ENCODE results near the gene ASTN1. TPM values are rescaled to one million over a fixed set of nuclear protein-coding genes. Genes with fewer than 3 reads are reported as not detected.

ASTN1 gene
- total RNA-seq, 1 experiment from 2014 or later = 0.05 TPM

DNA sequence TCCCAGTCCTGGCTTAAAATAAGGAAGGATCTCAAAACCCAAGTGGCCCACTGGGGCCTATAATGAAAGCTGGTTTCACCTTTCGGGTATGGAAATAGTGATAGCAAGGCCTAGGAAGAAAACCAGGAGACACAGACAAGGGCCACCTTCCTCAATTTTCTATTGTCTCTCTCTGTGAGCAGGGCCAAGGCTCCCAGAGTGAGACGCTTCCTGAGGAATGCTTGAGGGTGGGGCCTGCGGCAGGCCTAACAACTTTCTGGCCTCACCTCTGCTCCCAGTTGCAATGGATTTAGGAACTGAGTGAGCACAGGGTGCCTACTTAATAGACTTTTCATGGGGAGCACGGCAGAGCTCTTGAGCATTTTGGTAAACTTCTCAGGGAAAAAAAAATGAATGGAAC lies 300.9 kb downstream of the ASTN1 start:
- no peaks in the 10 kb centered on the region; the same call in 1 of the 2 replicates for H3K27me3 ChIP-seq (ENCODE audit: control insufficient read depth, insufficient read depth, low read length)
- no peaks in the 10 kb centered on the region for H3K9me3 ChIP-seq (ENCODE audit: control insufficient read depth, insufficient read depth, low read depth, low read length)
- TF ChIP-seq SIN3A (IDR thresholded peaks at IDR 0.05; ENCODE audit: borderline replicate concordance, insufficient read depth, low read depth, low read length) (no peak), TCF7L2 (IDR thresholded peaks at IDR 0.05; ENCODE audit: low read depth, low read length) (no peak), POLR2AphosphoS5 (IDR thresholded peaks at IDR 0.05; ENCODE audit: low read depth, low read length) (no peak)
- TF ChIP-seq, protein P1, sequence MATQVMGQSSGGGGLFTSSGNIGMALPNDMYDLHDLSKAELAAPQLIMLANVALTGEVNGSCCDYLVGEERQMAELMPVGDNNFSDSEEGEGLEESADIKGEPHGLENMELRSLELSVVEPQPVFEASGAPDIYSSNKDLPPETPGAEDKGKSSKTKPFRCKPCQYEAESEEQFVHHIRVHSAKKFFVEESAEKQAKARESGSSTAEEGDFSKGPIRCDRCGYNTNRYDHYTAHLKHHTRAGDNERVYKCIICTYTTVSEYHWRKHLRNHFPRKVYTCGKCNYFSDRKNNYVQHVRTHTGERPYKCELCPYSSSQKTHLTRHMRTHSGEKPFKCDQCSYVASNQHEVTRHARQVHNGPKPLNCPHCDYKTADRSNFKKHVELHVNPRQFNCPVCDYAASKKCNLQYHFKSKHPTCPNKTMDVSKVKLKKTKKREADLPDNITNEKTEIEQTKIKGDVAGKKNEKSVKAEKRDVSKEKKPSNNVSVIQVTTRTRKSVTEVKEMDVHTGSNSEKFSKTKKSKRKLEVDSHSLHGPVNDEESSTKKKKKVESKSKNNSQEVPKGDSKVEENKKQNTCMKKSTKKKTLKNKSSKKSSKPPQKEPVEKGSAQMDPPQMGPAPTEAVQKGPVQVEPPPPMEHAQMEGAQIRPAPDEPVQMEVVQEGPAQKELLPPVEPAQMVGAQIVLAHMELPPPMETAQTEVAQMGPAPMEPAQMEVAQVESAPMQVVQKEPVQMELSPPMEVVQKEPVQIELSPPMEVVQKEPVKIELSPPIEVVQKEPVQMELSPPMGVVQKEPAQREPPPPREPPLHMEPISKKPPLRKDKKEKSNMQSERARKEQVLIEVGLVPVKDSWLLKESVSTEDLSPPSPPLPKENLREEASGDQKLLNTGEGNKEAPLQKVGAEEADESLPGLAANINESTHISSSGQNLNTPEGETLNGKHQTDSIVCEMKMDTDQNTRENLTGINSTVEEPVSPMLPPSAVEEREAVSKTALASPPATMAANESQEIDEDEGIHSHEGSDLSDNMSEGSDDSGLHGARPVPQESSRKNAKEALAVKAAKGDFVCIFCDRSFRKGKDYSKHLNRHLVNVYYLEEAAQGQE (IDR thresholded peaks at IDR 0.05; ENCODE audit: insufficient read depth in 1 of 2, low read depth in 2 of 2, low read length in 1 of 2) = no peak
- TF ChIP-seq, protein P2, sequence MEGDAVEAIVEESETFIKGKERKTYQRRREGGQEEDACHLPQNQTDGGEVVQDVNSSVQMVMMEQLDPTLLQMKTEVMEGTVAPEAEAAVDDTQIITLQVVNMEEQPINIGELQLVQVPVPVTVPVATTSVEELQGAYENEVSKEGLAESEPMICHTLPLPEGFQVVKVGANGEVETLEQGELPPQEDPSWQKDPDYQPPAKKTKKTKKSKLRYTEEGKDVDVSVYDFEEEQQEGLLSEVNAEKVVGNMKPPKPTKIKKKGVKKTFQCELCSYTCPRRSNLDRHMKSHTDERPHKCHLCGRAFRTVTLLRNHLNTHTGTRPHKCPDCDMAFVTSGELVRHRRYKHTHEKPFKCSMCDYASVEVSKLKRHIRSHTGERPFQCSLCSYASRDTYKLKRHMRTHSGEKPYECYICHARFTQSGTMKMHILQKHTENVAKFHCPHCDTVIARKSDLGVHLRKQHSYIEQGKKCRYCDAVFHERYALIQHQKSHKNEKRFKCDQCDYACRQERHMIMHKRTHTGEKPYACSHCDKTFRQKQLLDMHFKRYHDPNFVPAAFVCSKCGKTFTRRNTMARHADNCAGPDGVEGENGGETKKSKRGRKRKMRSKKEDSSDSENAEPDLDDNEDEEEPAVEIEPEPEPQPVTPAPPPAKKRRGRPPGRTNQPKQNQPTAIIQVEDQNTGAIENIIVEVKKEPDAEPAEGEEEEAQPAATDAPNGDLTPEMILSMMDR (IDR thresholded peaks at IDR 0.05) = no peak
- DNase-seq (ENCODE audit: low read depth, low spot score) (no peak), ATAC-seq (no peak)
- CTCF ChIA-PET = no interaction called here
- intact Hi-C loops (cut with micrococcal nuclease; ENCODE audit: unreplicated experiment) = no loop called here
- H3K27ac ChIP-seq (ENCODE audit: low read length) = no peak overlapping the region
- no peaks in the 10 kb centered on the region for H3K4me1 ChIP-seq (ENCODE audit: control insufficient read depth, insufficient read depth, low read length)
- POLR2A ChIA-PET = no interaction called here
- no peak overlapping the region for H3K4me3 ChIP-seq (ENCODE audit: low read depth in 2 of 2, low read length in 2 of 2)
- in situ Hi-C loops (cut with HindIII; ENCODE audit: low pct_unique_long_range_greater_than_20kb, low sequenced_read_pairs) = no loop called here
- H3K36me3 ChIP-seq (ENCODE audit: control insufficient read depth, insufficient read depth, low read length) = no peaks in the 10 kb centered on the region
- no TSS peak for BruUV-seq (replicated peaks)

DNA sequence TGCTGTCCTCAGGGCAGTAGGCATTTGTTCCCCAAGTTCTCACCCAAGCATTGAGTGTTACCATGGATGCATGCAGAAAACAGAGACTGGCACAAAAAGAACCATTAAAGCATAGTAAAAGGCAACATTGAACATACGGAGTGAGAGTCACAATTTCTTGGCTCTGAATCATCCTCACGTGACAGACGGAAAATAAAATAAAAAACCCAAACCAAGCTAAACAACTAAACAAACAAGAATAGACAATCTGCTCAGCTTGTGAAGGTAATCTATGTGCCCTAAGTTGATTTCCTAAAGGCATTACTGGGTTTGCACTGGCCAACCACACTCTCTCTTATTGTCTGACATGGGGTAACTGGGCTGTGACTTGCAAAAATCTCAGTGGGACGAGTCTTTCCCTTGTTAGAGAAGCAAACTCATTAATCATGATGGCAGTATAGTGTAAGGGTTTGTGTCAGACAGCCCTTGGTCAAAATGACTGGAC lies 306.0 kb downstream of the ASTN1 start:
- CTCF ChIA-PET = no interaction called here
- BruUV-seq (replicated peaks) = no TSS peak
- intact Hi-C loops (cut with micrococcal nuclease; ENCODE audit: unreplicated experiment) = no loop called here
- Histone ChIP-seq H3K27me3 (ENCODE audit: control insufficient read depth, insufficient read depth, low read length) (no peaks in the 10 kb centered on the region), H3K36me3 (ENCODE audit: control insufficient read depth, insufficient read depth, low read length) (no peaks in the 10 kb centered on the region), H3K27ac (ENCODE audit: low read length) (no peak overlapping the region), H3K4me3 (ENCODE audit: low read depth in 2 of 2, low read length in 2 of 2) (no peak overlapping the region), H3K4me1 (ENCODE audit: control insufficient read depth, insufficient read depth, low read length) (no peaks in the 10 kb centered on the region), H3K9me3 (ENCODE audit: control insufficient read depth, insufficient read depth, low read depth, low read length) (no peaks in the 10 kb centered on the region)
- in situ Hi-C loops (cut with HindIII; ENCODE audit: low pct_unique_long_range_greater_than_20kb, low sequenced_read_pairs) = no loop called here
- TF ChIP-seq, protein P2 (IDR thresholded peaks at IDR 0.05) = no peak
- POLR2A ChIA-PET = no interaction called here
- DNase-seq (ENCODE audit: low read depth, low spot score) = no peak
- ATAC-seq = no peak

DNA sequence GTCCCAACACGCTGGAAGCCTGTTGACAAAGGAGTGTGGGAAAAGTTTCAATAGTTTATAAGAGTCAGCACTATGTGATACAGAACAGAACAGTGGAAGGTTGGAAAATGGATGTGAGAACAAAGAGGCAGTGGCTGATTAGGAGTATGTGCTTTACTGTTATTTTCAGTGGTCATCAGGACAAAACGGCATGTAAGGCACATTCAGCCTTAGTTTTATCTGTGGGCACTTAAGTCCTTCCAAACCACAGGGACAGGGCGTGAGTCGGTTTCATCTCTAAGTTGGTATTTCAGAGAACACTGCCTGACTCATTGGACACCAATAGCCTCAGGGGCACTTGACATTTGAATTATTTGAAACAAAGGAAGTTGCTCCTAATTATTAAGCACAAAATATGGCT lies 306.9 kb downstream of the ASTN1 start:
- intact Hi-C loops (cut with micrococcal nuclease; ENCODE audit: unreplicated experiment) = no loop called here
- Histone ChIP-seq H3K36me3 (ENCODE audit: control insufficient read depth, insufficient read depth, low read length) (no peaks in the 10 kb centered on the region), H3K27me3 (ENCODE audit: control insufficient read depth, insufficient read depth, low read length) (no peaks in the 10 kb centered on the region), H3K4me3 (ENCODE audit: low read depth in 2 of 2, low read length in 2 of 2) (no peak overlapping the region), H3K27ac (ENCODE audit: low read length) (no peak overlapping the region), H3K9me3 (ENCODE audit: control insufficient read depth, insufficient read depth, low read depth, low read length) (no peaks in the 10 kb centered on the region), H3K4me1 (ENCODE audit: control insufficient read depth, insufficient read depth, low read length) (no peaks in the 10 kb centered on the region)
- ChIA-PET POLR2A (no interaction called here), CTCF (no interaction called here)
- in situ Hi-C loops (cut with HindIII; ENCODE audit: low pct_unique_long_range_greater_than_20kb, low sequenced_read_pairs) = no loop called here
- TF ChIP-seq POLR2AphosphoS5 (IDR thresholded peaks at IDR 0.05; ENCODE audit: low read depth, low read length) (no peak), SIN3A (IDR thresholded peaks at IDR 0.05; ENCODE audit: borderline replicate concordance, insufficient read depth, low read depth, low read length) (no peak), TCF7L2 (IDR thresholded peaks at IDR 0.05; ENCODE audit: low read depth, low read length) (no peak)
- TF ChIP-seq, protein P2 (IDR thresholded peaks at IDR 0.05) = no peak
- TF ChIP-seq, protein P1 (IDR thresholded peaks at IDR 0.05; ENCODE audit: insufficient read depth in 1 of 2, low read depth in 2 of 2, low read length in 1 of 2) = no peak
- DNase-seq (ENCODE audit: low read depth, low spot score) (no peak), ATAC-seq (no peak)
- BruUV-seq (replicated peaks) = no TSS peak

All from Panc1 (cell line).